LNCAP (cell line): Measurements from ENCODE around the gene C16orf90.

ENCODE experiments used
- TF ChIP-seq, protein P1 (sequence below): fragments of 450-650 bp; IDR thresholded peaks from 2 replicates; pipeline ENCODE4 v1.5.1; 2017; ENCODE audit warnings: mild to moderate bottlenecking

Gene C16orf90

GRCh38 chr16:3520413-3520812 is 25.1 kb upstream of the C16orf90 start:
- TF ChIP-seq, protein P1, sequence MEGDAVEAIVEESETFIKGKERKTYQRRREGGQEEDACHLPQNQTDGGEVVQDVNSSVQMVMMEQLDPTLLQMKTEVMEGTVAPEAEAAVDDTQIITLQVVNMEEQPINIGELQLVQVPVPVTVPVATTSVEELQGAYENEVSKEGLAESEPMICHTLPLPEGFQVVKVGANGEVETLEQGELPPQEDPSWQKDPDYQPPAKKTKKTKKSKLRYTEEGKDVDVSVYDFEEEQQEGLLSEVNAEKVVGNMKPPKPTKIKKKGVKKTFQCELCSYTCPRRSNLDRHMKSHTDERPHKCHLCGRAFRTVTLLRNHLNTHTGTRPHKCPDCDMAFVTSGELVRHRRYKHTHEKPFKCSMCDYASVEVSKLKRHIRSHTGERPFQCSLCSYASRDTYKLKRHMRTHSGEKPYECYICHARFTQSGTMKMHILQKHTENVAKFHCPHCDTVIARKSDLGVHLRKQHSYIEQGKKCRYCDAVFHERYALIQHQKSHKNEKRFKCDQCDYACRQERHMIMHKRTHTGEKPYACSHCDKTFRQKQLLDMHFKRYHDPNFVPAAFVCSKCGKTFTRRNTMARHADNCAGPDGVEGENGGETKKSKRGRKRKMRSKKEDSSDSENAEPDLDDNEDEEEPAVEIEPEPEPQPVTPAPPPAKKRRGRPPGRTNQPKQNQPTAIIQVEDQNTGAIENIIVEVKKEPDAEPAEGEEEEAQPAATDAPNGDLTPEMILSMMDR = no peak

DNA sequence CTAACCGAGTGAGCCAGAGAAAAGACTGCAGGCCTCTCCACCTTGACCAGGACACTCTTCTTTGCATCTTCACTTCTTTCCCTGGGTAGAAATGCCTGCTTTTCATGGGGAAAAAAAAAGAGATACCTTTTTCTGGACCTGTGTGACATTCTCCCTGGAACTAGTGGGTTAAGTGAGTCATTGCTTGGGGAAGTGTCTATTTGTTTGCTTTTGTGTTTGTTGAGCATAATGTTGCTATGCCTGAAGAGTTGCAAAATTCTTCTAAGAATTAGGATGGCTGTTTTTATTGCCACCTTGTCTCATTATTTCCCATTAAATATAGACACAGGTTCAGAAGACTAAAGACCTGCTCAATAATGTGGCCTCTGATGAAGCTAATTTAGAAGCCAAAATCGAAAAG is 24.3 kb upstream of the C16orf90 start:
- TF ChIP-seq, protein P1 = no peak

- TF ChIP-seq, protein P1 = no peak
Observed at GRCh38 chr16:3518986-3519348, 23.7 kb upstream of the C16orf90 start.

DNA sequence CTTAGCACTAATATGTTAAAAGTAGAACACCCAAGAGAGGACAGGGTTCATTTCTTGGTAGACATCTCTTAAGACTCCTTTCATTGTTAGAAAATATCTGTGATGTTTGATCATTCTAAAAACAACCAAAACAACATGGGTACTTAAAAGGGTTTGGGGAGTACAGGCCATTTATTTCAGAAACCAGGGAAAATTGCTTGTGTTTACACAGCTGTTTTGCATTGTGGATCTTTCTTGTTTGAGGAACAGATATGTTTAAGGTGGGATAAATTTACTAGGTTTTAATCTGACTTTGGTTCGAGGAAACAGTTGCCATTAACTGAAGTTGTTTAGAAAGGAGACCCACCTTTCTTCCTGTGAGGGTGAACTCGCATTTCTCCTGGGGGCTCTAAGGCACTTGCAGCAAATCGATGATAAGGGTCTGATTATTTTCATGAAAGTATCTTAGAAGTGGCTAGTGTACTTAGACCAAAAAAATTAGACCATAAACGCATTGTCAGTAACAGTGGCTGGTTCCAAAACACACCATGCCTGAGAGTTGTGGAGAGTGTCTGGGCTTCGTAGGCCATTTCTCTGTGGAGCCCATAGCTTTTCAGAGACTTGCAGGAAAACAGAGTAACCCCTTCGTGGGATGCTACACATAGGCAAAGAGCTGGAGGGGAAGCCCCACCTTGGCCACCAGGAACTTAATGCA is 23.1 kb upstream of the C16orf90 start:
- TF ChIP-seq, protein P1 = no peak

DNA sequence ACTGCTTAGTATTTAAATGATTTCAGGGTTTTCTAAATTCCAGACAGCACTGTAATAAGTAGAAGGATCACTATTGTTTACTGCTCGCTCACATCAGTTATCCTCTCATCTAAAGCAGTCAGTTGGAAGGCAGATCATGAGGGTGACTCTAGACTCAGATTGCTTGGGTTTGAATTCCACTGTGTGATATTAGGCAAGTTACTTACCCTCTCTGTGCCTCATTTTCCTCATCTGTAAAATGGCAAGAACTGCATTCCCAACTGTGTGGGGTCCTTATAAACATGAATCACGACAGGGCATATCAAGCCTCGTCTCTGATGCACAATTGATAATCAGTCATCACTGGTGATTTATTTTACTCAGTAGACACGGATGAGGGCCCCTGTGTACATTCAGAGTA is 20.6 kb upstream of the C16orf90 start:
- TF ChIP-seq, protein P1 = no peak

DNA sequence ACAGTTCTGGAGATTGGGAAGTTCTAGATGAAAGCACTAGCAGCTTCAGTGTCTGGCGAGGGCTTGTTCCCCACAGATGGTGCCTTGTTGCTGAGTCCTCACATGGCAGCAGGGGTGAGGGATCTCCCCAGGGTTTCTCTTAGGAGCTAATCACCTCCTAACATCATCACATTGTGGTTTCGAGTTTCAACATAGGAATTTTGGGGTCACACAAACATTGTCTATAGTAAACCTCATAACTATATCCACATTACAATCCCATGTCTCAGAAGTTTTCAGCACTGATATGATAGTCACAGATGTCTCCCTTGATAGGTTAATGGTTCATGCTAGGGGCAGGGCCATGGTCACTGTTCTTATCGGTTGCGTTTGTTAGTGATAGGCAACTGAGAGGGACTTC is 19.3 kb upstream of the C16orf90 start:
- TF ChIP-seq, protein P1 = no peak

DNA sequence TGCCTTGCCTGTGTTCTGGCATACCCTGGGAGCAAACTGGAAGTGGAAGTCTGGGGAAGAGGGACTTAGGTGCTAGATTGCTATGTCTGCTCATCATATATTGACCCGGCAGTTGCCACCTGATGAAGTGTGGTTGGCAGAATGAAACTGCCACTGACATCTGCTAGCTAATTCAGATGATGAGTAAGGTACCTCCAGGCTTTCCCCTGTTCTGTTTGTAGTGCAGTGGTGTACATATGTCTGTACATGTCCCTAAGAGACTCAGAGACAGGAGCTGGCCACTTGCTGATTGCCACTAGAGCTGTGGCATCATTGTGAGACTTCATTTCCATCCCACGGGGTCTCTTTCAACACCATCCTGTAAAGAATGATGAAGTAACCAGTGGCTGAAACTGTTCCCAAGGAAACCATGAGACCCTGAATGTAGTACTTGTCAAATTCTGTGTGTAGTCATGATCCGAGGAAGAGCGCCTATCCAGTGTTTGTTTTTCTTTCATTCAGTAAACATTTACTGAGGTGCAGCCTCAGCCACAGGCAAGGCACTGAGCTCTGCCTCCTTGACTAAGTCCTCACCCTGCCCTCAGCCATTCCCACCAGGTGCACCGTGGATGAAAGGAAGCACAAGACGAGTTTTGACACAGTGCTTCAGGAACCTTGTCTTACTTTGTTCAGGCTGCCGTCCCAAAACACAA is 18.7 kb upstream of the C16orf90 start:
- TF ChIP-seq, protein P1 = no peak
